Stimulated activated CD8-positive, alpha-beta memory T cell treated with anti-CD3 and anti-CD28 coated beads, Interleukin-4, amount 100 ng/mL, for 4 hours (primary cell): ENCODE results near the gene H3-3A.

ENCODE experiments used
- DNase-seq, 2 donors: peaks; one replicate each; pipeline ENCODE4 v3.0.0-alpha.2; 2020; ENCODE audit warnings: low read depth in 2 of 2, low spot score in 1 of 2

The H3-3A gene

GRCh38 chr1:226052061-226052460, 10.5 kb upstream of the H3-3A start:
- no peak for DNase-seq

DNA sequence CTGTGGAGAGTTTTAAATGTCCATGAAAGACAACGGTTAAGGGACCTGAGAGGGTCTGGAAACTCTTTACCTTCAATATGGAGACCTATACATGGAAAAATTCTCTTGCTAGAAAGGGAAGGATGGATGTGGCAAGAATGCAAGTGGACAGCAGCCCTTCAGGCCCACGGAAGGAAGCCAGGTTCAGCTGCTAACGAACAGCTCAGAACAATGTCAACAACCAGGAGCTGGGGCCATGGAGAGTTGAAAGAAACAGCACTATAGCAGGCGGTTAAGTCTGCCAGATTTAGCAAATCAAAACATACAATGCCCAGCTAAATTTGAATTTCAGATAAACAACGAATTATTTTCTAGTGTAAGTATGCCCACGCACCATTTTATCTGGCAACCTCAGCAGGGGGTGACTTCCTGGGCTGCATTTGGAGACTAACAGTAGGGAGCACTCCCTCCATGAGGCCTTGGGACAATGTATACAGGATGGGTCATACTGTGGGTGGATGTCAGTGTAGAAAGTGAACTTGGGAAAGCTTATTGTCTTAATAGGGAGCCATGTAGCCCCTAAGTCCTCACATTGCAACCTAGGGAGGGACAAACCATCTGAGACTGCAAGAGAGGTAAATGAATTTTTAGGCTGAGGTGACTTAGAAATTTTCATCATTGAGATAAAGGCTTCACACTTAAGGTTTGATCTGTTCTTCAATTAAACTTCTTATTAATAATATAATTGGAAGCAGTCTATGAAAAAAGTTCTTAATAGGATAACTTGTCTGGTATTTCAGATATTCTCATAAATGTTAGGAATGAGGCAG, 7.8 kb upstream of the H3-3A start:
- DNase-seq: no peak

DNA sequence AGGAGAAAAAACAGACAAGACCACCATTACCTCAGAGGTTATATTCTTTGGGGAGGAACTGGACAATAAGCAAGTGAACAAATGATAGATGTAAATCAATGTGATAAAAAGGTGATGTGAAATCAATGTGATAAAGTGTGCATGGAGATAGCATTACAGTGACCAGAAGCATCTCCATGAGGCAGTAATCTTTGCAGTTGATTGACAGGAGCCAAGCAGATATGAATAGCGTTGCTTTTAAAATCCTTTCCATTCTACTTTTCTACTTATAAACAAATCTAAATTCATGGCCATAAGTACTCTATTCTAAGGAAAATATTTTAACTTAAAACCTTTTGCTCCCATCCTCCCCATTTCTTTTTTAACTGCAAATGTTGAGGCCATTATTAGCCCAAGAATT, 2.8 kb upstream of the H3-3A start:
- DNase-seq: no peak

DNA sequence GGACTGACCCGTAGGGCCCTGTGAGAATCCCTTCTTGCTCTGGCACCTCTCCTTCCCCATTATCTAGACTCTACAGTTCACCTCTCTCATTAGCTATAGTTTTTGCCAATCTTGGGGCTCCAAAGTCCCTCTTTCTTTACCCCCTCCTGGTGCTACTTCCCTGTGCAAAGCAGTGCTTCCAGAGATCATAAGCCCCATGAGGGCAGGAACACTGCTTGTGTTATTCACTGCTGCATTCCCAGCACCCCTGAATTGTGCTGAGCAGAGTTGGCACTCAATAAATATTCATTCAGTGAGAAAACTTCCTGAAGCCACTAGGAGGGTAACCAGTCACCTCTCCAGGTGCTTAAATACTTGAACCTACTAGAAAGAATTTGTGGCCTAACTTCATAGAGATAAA, 2.1 kb upstream of the H3-3A start:
- no peak for DNase-seq

DNA sequence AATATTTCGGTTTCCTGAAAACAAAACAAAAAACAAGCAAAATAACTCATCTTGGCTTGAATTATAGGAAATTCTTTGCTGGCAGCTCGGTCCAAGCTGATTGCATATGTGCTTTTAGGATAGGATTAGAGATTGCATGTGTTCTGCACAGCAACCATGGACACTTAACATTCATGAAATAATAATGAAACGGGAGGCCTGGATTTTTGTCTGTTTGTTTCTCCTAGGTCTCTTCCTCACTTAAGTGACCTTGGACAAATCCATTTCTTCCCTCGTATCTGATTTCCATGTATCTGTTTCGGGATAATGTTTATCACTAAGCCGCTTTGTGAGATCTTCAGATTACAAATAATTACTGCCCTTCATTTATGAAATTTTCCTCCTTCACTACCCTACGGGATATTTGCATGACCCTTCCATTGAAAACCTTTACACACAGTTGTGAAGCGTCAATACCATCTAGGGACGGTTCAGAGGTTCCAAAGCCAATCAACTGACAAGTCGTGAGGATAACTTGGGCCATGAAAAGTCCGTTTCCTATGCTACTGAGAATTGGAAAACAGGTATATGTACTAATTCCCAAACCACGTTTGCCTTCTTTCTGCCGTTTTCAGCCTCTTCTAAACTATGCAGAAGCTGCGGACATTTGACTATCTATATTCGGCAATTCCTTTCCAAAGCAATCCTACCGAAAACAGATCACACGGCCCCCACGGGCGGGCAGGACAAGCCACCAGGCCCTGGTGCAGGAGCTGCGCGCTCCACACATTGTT, 1.3 kb upstream of the H3-3A start:
- DNase-seq: no peak

DNA sequence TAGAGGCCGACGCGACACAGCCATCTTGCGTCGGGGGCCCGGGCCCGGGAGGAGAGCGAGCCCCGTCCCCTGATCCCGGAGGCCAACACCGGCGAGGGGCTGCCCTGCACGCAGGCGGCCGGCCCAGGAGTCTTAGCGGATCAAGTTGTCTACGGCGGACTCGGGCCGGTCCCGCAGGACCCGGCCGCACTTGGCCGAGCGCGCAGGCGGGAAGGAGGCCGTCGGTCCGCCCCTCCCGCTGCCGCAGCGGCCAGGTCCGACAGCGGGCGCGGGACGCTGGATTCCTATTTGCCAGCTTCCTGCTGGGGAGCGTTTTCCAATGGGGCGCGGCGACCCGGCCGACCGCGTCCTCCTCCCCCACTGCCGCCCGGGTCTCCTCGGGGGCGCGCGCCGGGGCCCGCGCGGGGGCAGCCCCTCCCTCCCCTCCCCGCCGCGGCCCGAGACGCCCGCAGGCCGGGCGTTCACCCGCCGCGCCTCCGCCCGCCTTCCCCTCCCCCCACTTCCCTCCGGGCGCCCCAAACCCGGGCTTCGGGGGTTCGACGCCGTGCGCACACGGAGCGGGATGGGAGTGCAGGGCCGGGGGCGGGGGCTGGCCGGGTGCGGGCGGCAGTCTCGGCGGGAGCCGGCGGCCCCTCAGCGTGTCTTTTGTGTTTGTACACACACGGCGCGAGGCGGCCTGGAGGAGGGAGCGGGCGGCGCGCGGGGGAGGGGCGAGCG, 517 bp upstream of the H3-3A start:
- peak; percentile 4 to 8 for DNase-seq

- DNase-seq: peak; percentile 20 to 26
Observed at GRCh38 chr1:226063224-226063976, 884 bp downstream of the H3-3A start.

- DNase-seq: no peak
Observed at GRCh38 chr1:226063977-226064815, 1.7 kb downstream of the H3-3A start.

DNA sequence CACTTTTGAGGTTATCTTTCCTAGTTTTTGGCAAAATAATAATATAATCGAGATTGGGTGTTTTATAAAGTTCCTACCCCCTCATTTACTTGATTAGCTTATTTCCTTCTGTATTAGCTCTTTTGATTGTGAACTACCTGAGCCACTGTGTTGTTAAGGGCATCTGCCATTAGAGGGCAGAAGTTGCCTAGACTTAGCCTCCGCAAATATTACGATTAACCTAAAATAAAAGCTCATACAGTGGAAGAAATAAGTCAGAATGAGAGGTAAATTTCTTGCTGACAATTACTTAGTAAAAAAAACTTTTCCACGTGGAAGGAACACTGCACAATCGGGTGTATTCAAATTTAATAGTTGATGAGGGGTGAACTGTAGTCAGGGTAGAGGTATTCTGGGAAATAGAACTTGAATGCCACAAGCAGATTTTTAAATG, 2.3 kb downstream of the H3-3A start:
- peak; percentile 8 to 21 for DNase-seq

- DNase-seq: no peak
Observed at GRCh38 chr1:226066415-226067078, 4.0 kb downstream of the H3-3A start.

DNA sequence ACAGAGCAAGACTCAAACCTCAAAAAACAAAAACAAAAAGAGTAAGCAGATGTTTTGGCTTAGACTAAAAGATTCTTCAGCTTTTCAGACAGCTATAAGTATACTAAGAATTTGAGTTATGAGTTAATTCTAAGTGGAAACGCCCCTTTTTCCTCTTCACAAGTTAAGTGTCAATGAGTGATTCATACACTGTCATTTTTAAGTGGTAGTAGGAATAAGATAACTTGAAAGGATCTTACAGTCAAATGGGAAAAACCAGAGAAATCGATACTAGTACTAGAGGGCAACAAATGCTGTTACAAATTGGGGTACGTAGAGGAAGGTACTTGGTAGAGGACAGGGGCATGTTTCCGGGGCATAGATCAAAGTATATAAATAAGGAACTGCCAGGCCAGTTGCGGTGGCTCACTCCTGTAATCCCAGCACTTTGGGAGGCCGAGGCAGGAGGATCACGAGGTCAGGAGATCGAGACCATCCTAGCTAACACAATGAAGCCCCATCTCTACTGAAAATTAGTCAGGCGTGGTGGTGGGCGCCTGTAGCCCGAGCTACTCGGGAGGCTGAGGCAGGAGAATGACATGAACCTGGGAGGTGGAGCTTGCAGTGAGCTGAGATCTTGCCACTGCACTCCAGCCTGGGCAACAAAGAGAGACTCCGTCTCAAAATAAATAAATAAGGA, 7.4 kb downstream of the H3-3A start:
- DNase-seq: no peak

DNA sequence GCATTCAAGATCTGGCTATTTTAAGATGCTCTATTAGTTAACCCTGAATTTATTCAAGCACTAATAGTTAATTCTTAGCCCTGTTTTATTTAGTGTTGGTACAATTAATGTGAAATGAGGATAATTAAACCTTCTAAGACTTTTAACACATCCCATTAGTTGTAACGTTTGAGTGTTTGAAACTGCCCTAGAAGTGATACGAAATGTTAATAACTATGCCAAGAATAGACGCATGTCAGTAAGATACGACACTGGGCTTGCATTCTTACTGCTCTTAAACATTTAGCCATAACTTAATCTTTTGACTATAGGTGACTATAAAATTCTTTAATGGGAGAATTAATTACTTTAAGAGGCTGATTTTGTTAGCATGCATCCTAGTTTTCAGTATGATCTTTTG, 9.8 kb downstream of the H3-3A start:
- DNase-seq: no peak

DNA sequence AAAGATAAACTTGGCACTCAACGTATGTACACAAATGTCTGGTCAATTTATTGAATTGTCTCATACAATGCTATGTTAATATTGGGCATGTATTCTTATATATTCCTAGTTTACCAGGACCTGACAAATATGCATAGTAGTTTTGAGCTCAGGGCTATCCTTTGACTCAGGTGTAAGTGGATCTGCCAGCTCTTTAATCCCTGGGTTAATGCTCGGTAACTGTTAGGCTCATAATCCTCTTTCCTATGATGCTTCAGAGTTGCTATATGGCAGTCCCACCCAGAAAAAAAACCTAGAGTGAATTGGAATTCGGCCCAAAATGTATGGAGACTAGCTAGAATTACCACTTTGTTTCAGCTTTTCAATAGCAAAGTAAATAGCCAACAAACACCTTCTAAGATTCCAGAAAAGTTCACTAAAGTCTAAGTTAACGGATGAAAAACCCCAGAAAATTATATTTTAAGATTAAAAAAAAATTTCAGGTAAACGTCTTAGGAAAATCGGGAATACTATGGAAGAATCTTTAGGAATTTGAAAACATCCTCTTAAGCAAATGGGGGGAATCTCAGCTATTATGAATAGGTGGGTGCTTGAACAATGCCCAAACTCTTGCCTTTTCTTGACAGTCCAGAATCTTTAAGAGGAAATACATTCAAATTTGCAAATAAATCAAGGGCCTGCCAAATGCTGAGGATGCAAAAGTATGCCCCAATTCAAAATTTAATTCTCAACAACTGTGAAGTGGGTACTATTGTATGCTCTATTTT, 10.9 kb downstream of the H3-3A start:
- DNase-seq: no peak

DNA sequence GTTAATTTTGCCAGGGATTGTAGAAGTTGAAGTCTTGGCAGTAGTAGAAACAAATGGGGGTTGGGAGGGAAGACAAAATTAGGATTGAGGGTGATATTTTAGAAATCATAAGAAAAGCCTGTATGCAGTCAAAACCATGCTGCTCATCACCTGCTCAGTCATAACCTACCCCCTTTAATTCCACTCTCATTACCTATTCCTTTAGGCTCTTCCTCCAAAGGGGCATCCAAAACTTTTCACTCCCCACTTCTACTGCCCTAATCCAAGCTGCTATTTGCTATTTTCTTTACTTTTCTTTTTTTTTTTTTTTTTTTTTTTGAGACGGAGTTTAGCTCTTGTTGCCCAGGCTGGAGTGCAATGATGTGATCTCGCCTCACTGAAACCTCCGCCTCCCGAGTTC, 11.5 kb downstream of the H3-3A start:
- DNase-seq: no peak

- DNase-seq: no peak
Observed at GRCh38 chr1:226076378-226076777, 13.9 kb downstream of the H3-3A start.

- DNase-seq: no peak
Observed at GRCh38 chr1:226078374-226078773, 15.9 kb downstream of the H3-3A start.

- DNase-seq: no peak
Observed at GRCh38 chr1:226082587-226082917, 20.0 kb downstream of the H3-3A start.

DNA sequence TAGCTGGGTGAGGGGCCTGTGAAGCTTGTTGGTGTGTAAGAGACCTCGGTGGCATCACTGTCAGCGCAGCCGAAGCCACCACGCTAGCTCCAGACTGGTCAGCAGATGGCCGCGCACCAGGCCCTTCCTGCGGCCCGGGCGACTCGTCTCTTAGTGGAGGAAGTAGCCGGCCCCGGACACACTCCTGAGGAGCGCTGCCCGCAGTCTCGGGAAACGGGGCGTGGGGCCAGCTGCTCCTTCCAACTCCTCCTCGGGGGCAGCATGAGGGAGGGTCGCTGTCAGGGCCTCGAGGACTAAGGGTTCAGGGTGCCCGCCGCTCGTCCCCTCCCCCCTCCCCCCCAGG, 20.4 kb downstream of the H3-3A start:
- DNase-seq: no peak
